GM12892 (cell line): ENCODE measurements around the gene ISY1. TPM values are rescaled to one million over a fixed set of nuclear protein-coding genes. Genes with fewer than 3 reads are reported as not detected.
A peak's percentile ranks its signal among the peaks of the same experiment; 100 is the strongest.
"Not testable (repeated sequence)": the region's sequence is repeated elsewhere in the genome, so short reads cannot be mapped to it uniquely, and the experiment has no call there.

ENCODE experiments used
- DNase-seq: peaks from one replicate; pipeline ENCODE4 v3.0.0; 2011; ENCODE audit not compliant: insufficient read length
- FAIRE-seq: peaks from 2 replicates; lab custom pipeline; 2011; peaks lifted over from hg19 to GRCh38; lab: Jason Lieb, UNC
- POLR2A ChIP-seq: IDR thresholded peaks from 2 replicates; pipeline ENCODE4 v1.6.1; 2011; ENCODE audit warnings: low read depth, low read length, control low read depth
- POLR2AphosphoS5 ChIP-seq: IDR thresholded peaks from 2 replicates; pipeline ENCODE4 v1.6.1; 2011; ENCODE audit warnings: low read depth, low read length, control low read depth
- TAF1 ChIP-seq: IDR thresholded peaks from 2 replicates; pipeline ENCODE4 v1.6.1; 2011; ENCODE audit warnings: low read depth, mild to moderate bottlenecking, control low read depth, low read length, borderline replicate concordance
- polyA plus RNA-seq: library from polyadenylated mRNA; unstranded; fragments of >200 nt; gene quantifications from one replicate; pipeline ENCODE4 v1.2.1, GENCODE V29; 2012; ENCODE audit warnings: missing spikeins, inconsistent platforms; ENCODE audit not compliant: missing spikeins

ISY1 gene
- 36.9 TPM for polyA plus RNA-seq

DNA sequence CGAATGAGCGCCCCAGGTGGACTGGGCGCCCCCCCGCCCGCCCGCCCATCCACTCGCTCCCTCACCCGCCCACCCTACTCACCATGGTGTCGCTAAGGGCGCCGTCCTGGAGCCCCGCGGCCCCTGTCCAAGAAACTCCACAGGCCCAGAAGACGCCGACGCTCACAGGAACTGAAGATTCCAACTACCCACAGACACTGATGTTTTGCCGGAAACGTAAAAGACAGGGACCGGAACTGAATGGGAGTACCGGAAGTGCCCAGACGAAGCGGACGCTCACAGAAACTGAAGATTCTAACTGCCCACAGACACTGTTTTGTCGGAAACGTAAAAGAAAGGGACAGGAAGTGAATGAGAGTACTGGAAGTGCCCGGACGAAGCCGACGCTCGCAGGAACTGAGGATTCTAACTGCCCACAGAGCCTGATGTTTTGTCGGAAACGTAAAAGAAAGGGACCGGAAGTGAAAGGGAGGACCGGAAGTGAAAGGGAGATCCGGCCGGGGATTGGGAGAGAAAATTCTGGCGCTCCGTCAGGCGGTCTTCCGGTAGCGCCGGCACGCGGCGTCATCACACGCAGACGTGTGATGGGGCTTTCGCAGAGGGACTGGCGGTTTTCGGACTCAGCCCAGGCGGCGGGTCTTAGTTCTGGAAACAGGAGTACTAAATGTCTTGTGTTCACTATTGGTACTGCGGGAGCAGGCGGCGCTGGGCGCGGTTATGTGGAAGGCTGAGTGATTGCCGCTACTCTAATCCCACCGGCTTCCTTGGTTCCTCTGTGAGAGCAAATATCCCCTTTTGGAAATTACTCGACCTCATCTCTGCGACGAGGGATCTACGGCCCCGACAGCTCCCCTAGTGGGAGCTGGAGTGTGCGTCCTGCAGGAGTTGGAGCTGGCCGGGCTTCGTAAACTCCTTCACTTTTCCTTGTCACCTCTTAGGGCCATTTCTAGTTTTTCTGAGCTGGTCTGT is at the start of gene ISY1:
TSS of gene ISY1 (minus strand) at position 173 of the 969 bp plus-strand sequence. CDS start at position 85, 88 bp downstream.
- FAIRE-seq: peak; percentile 95
- peak; percentile 96 for TF ChIP-seq POLR2A
- TF ChIP-seq POLR2AphosphoS5: peak; percentile 95
- peak; percentile 49 for TF ChIP-seq TAF1
- peak; percentile 81 for DNase-seq

DNA sequence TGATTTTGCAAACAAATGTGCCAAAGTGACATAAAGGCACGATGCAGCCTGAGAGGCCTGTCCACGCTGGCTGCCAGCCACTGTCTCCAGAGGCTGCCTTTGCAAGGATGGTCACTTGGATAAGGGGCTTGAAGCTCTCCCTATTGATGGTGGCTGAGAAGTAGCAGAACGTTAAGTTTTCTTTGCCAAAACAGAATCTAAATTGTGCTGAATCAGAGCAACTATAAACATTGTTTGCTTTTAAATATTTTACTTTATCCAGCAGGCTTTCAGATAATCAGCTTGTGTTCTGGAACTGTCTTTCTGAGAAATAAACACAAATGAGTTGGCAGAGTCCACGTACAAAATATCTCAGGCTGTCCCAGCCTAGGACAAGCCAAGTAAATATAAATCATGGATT is 46.6 kb upstream of the ISY1 start:
- DNase-seq (no peak), FAIRE-seq (no peak)
- TF ChIP-seq TAF1 (no peak), POLR2AphosphoS5 (no peak), POLR2A (no peak)

- no peak for TF ChIP-seq TAF1
- no peak for TF ChIP-seq POLR2A
- TF ChIP-seq POLR2AphosphoS5: no peak
- no peak for FAIRE-seq
These were observed 44.4 kb upstream of the ISY1 start for GRCh38 chr3:129205109-129205832.

DNA sequence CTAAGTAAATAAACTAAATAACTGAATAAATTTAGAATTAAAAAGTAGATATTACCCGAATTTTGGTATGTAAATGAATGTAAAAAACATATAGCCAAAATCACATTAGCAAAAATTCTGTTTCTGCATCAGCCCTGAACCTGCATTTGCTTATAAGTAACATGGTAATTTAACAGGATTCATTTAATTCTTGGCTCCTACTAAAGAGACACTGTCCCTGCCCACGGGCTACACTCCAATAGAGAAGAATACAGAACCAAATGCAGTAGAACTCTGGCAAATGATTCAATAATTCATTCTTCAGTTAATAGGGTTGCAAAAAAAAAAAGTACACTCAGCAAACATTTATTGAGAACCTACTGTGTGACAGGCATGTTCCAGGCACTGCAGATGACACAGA is 43.6 kb upstream of the ISY1 start:
- no peak for FAIRE-seq
- no peak for TF ChIP-seq POLR2A
- TF ChIP-seq TAF1: no peak
- no peak for TF ChIP-seq POLR2AphosphoS5
- DNase-seq: no peak

More at GRCh38 chr3:129205109-129205832, 44.4 kb upstream of the ISY1 start:
- DNase-seq: no peak

DNA sequence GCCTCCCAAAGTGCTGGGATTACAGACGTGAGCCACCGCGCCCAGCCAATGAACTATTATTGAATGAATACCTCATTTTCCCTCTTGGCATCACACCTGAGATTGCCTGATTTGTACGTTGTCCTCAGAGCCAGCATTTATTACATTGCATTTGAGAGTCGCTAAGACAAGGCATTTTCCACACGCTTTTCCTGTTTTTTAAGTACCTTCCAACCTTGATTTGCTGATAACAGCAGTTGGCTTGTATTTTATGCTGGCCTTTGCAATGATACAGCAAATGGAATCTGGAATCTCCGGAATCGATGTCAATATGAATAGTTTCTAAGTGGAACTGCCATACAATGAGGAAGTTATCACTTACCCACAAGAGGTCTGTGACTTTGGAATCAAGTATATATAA is 38.5 kb upstream of the ISY1 start:
- DNase-seq (no peak), FAIRE-seq (no peak)
- TF ChIP-seq TAF1 (no peak), POLR2AphosphoS5 (no peak), POLR2A (no peak)

- no peak for TF ChIP-seq TAF1
- no peak for TF ChIP-seq POLR2A
- no peak for FAIRE-seq
- DNase-seq: no peak
These were observed 36.5 kb upstream of the ISY1 start for GRCh38 chr3:129197321-129197720.

GRCh38 chr3:129196601-129197000 is 35.7 kb upstream of the ISY1 start:
- FAIRE-seq: no peak
- TF ChIP-seq POLR2AphosphoS5 (no peak), TAF1 (no peak), POLR2A (no peak)
- no peak for DNase-seq

DNA sequence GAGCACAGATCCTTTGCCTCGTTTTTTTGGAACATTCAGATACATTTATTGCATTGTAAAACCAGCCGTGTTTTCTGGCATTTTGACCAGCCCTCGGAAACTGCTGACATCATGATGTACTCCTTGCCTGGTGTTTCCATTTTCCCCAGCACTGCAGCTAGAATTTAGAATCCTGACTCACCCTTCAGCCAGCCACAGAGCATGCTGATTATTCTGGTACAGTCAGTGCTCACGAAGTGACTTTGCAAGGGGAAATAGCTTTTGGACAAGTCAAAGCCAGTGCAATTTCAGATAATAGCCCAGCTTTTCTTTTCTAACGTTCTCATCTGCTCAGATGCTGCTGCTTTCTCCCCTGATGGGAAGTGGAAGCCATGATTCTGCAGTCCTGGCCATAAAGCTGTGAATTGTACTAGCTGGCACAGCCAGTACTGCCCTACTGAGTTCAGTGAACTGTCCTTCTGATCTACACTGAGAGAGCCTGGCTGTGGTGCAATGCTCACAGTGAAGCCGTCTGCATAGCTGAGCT is 34.9 kb upstream of the ISY1 start:
- no peak for DNase-seq
- TF ChIP-seq TAF1 (no peak), POLR2AphosphoS5 (no peak), POLR2A (no peak)
- FAIRE-seq: no peak

DNA sequence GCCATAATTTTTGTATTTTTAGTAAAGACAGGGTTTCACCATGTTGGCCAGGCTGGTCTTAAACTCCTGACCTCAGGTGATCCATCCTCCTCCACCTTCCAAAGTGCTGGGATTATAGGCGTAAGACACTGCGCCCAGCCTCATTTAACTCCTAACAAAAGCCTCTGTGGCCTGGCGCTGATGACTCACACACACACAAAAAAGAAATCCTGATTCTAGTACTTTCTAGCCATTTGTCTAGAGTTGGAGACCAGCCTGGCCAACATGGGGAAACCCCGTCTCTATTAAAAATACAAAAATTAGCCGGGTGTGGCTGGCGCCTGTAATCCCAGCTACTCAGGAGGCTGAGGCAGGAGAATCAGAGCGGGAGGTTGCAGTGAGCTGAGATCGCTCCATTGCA is 28.9 kb upstream of the ISY1 start:
- not testable (repeated sequence) for FAIRE-seq

DNA sequence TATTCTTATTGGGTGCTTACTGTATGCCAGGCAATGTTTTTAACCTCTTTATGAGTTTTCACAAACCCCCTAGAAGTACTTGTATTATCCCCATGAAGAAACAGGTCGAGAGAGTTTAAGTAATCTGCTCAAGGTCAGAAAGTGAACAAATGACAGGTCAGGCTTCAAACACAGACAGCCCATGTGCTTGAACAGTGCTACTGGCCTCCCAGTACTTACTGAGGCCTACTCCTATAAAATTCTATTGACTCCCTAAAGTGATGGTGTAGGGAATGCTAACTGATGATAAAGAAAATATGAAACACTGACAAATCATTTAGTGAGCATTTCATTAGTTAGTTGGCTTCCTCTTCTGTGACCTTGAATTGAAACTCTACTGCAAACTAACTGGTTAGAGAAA is 27.0 kb upstream of the ISY1 start:
- no peak for DNase-seq
- FAIRE-seq: no peak
- TF ChIP-seq POLR2AphosphoS5 (no peak), POLR2A (no peak), TAF1 (no peak)

More for the DNA sequence above, 28.9 kb upstream of the ISY1 start:
- not testable (repeated sequence) for DNase-seq

- FAIRE-seq (no peak), DNase-seq (no peak)
- no peak for TF ChIP-seq POLR2AphosphoS5
- no peak for TF ChIP-seq POLR2A
- TF ChIP-seq TAF1: no peak
These were observed 24.9 kb upstream of the ISY1 start for GRCh38 chr3:129185783-129186182.

DNA sequence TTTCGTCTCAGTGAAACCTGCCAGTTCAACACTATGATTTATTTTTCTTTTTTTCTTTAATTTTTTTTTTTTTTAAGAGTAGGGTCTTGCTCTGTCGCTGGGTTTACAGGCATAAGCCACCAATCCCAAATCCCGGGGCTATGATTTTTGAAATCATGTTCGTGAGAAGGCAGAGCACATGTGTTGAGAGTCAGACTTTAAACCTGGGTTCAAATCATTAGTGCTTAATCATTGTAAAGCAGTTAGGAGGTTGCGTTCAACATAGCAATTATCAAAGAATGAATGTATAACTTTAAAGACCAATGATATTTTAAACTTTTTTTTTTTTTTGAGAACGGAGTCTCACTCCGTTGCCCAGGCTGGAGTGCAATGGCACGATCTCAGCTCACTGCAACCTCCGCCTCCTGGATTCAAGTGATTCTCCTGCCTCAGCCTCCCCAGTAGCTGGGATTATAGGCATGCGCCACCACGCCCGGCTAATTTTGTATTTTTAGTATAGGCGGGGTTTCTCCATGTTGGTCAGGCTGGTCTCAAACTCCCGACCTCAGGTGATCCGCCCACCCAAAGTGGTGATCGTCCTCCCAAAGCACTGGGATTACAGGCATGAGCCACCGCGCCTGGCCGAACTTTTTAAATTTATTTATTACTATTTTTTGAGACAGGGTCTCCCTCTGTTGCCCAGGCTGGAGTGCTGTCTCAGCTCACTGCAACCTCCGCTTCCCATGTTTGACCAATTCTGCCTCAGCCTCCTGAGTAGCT is 24.1 kb upstream of the ISY1 start:
- not testable (repeated sequence) for DNase-seq, FAIRE-seq
